Measurements from ENCODE around the gene WWOX.

The WWOX gene

DNA sequence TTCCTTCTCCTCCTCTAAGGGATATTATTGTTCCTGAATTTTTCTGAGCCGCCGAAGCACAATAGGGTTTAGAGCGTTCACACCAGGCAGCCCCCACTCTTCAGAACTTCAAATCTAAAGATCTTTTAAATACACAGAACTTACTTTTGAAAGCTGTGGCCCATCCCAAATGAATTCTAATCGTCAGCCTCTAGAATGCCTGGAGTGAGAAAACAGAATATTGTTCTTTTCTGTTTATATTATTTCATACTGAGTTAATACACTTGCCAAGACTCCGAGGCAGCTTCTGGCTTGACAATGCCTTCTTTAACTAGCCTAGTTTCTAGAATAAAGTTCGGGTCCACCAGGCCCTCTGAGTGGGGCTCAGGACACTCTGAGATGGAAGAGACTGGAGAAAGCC lies 405.6 kb downstream of the WWOX start:
- Histone ChIP-seq H3K4me3 (ENCODE audit: low read length) (no peak overlapping the region), H3K9me2 (replicated peaks; ENCODE audit: insufficient read depth, low read length) (no peaks in the 10 kb centered on the region), H3F3A (ENCODE audit: insufficient read depth, low read length) (no peaks in the 10 kb centered on the region), H3K4me1 (ENCODE audit: low read length) (no peaks in the 10 kb centered on the region), H3K27ac (ENCODE audit: low read length) (no peak overlapping the region), H3K36me3 (replicated peaks; ENCODE audit: insufficient read depth, low read length) (no peaks in the 10 kb centered on the region), H2AFZ (ENCODE audit: low read length) (no peak overlapping the region), H3K9ac (ENCODE audit: low read length) (no peak overlapping the region), H3K79me2 (ENCODE audit: low read length) (no peaks in the 10 kb centered on the region), H3K4me2 (ENCODE audit: low read depth, low read length) (no peak overlapping the region), H3K27me3 (replicated peaks; ENCODE audit: insufficient read depth, low read length) (no peaks in the 10 kb centered on the region), H4K20me1 (ENCODE audit: insufficient read depth, low read length) (no peaks in the 10 kb centered on the region), H3K9me3 (replicated peaks; ENCODE audit: insufficient read depth, low read length) (no peaks in the 10 kb centered on the region)
- TF ChIP-seq EZH2phosphoT487 (IDR thresholded peaks at IDR 0.05; ENCODE audit: low read length): no peak
- TF ChIP-seq, protein P1, sequence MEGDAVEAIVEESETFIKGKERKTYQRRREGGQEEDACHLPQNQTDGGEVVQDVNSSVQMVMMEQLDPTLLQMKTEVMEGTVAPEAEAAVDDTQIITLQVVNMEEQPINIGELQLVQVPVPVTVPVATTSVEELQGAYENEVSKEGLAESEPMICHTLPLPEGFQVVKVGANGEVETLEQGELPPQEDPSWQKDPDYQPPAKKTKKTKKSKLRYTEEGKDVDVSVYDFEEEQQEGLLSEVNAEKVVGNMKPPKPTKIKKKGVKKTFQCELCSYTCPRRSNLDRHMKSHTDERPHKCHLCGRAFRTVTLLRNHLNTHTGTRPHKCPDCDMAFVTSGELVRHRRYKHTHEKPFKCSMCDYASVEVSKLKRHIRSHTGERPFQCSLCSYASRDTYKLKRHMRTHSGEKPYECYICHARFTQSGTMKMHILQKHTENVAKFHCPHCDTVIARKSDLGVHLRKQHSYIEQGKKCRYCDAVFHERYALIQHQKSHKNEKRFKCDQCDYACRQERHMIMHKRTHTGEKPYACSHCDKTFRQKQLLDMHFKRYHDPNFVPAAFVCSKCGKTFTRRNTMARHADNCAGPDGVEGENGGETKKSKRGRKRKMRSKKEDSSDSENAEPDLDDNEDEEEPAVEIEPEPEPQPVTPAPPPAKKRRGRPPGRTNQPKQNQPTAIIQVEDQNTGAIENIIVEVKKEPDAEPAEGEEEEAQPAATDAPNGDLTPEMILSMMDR (IDR thresholded peaks at IDR 0.05; ENCODE audit: low read length): no peak
- no peak for TF ChIP-seq EZH2 (optimal IDR thresholded peaks at IDR 0.05; ENCODE audit: low read depth, low read length)
- no peak for DNase-seq

DNA sequence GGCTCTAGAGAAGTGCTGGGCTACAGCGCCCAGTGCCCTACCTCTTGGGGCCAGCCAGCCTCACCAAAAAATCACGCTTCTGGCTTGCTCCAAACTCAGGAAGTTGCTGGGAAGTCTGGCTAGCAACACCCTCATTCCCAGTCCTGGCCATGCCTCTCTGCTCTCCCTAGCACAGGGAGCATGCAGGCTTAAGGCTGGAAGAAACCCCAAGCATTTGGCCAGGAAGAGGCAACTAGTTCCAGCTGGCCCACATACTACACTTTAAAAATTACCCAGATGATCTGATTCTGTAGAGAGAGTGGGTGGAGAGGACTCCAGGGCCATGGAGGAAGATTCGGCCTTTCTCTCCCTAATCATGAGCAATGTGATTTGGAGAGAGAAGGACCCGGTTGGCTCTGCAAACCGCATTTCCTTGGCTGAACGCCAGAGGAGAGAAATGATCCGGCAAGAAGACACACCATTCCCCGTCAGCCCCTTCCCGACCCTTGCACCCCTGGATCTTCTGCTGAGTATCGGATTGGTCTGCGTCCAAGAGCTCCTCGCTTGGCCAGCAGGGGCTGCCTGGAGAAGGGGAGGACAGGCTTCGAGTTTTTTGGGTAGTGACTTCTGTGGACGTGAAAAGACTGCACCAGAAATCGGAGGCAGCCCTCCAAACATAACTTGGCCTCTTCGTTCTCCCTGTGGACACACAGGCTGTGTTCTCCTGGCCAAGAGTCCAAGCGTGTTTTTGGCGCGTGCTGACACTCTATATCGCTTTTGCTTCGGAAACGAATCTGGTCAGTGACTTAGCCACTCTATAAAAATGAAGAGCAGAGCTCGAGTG lies 406.3 kb downstream of the WWOX start:
- no peak overlapping the region for H3K4me3 ChIP-seq (ENCODE audit: low read length)
- H3K36me3 ChIP-seq (replicated peaks; ENCODE audit: insufficient read depth, low read length): no peaks in the 10 kb centered on the region
- H3K79me2 ChIP-seq (ENCODE audit: low read length): no peaks in the 10 kb centered on the region
- no peak for DNase-seq
- no peaks in the 10 kb centered on the region for H3K4me1 ChIP-seq (ENCODE audit: low read length)
- H2AFZ ChIP-seq (ENCODE audit: low read length): no peak overlapping the region
- no peak overlapping the region for H3K4me2 ChIP-seq (ENCODE audit: low read depth, low read length)
- no peaks in the 10 kb centered on the region for H3K9me3 ChIP-seq (replicated peaks; ENCODE audit: insufficient read depth, low read length)
- H3K27ac ChIP-seq (ENCODE audit: low read length): no peak overlapping the region
- H4K20me1 ChIP-seq (ENCODE audit: insufficient read depth, low read length): no peaks in the 10 kb centered on the region
- no peak for TF ChIP-seq EZH2 (optimal IDR thresholded peaks at IDR 0.05; ENCODE audit: low read depth, low read length)
- no peak for TF ChIP-seq EZH2phosphoT487 (IDR thresholded peaks at IDR 0.05; ENCODE audit: low read length)
- TF ChIP-seq, protein P1 (IDR thresholded peaks at IDR 0.05; ENCODE audit: low read length): no peak
- H3K9me2 ChIP-seq (replicated peaks; ENCODE audit: insufficient read depth, low read length): no peaks in the 10 kb centered on the region
- H3K9ac ChIP-seq (ENCODE audit: low read length): no peak overlapping the region
- no peaks in the 10 kb centered on the region for H3F3A ChIP-seq (ENCODE audit: insufficient read depth, low read length)
- H3K27me3 ChIP-seq (replicated peaks; ENCODE audit: insufficient read depth, low read length): no peaks in the 10 kb centered on the region

- no peaks in the 10 kb centered on the region for H3K4me1 ChIP-seq (ENCODE audit: low read length)
- H3K27me3 ChIP-seq (replicated peaks; ENCODE audit: insufficient read depth, low read length): no peaks in the 10 kb centered on the region
- H3K9me3 ChIP-seq (replicated peaks; ENCODE audit: insufficient read depth, low read length): no peaks in the 10 kb centered on the region
- H3K9ac ChIP-seq (ENCODE audit: low read length): no peak overlapping the region
- no peaks in the 10 kb centered on the region for H3K9me2 ChIP-seq (replicated peaks; ENCODE audit: insufficient read depth, low read length)
- DNase-seq: no peak
- H3F3A ChIP-seq (ENCODE audit: insufficient read depth, low read length): no peaks in the 10 kb centered on the region
- no peaks in the 10 kb centered on the region for H3K79me2 ChIP-seq (ENCODE audit: low read length)
- no peaks in the 10 kb centered on the region for H4K20me1 ChIP-seq (ENCODE audit: insufficient read depth, low read length)
- TF ChIP-seq EZH2phosphoT487 (IDR thresholded peaks at IDR 0.05; ENCODE audit: low read length) (no peak), EZH2 (optimal IDR thresholded peaks at IDR 0.05; ENCODE audit: low read depth, low read length) (no peak)
- TF ChIP-seq, protein P1 (IDR thresholded peaks at IDR 0.05; ENCODE audit: low read length): no peak
- no peak overlapping the region for H3K27ac ChIP-seq (ENCODE audit: low read length)
- no peak overlapping the region for H3K4me3 ChIP-seq (ENCODE audit: low read length)
- H2AFZ ChIP-seq (ENCODE audit: low read length): no peak overlapping the region
- no peaks in the 10 kb centered on the region for H3K36me3 ChIP-seq (replicated peaks; ENCODE audit: insufficient read depth, low read length)
- H3K4me2 ChIP-seq (ENCODE audit: low read depth, low read length): no peak overlapping the region
Observed at GRCh38 chr16:78506367-78507193, 407.1 kb downstream of the WWOX start.

Data from MM.1S (cell line).